Measurements from ENCODE around the gene MCC. TPM values are rescaled to one million over a fixed set of nuclear protein-coding genes. Genes with fewer than 3 reads are reported as not detected.

The MCC gene
- total RNA-seq, 3 donors from 2014 or later, result 24.3 to 46.5 (median 29.4) TPM

DNA sequence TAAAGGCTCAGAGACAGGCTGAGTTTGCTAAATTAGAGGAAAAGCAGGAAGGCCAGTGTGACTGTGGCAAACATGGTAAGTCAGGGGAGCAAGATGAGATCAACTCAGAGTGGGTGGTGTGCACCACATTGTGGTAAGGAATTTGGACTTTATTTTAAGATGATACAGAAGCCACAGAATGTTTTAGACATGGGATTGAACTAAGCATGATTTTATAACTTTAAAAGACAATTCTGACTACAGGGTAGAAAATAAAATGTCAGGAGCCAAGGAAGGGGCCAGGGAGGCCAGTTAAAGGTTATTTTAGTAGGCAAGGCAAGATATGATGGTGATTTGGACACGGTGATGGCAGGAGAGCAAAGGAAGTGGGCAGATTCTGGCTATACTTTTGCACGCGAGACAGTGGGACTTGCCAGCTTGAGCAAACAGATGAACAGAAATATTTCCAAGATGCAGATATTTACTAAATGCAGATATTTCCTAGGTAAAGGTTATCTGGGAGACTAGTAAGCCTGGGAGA, 107.4 kb downstream of the MCC start:
- H3K36me3 ChIP-seq, result no peaks in the 10 kb centered on the region
- no peak for DNase-seq (ENCODE audit: low spot score in 2 of 2)
- no peaks in the 10 kb centered on the region for H3K9me3 ChIP-seq
- no peak overlapping the region for H3K4me3 ChIP-seq
- TF ChIP-seq POLR2AphosphoS5 (IDR thresholded peaks at IDR 0.05) (no peak), POLR2A (IDR thresholded peaks at IDR 0.05) (no peak)
- TF ChIP-seq, protein P1, sequence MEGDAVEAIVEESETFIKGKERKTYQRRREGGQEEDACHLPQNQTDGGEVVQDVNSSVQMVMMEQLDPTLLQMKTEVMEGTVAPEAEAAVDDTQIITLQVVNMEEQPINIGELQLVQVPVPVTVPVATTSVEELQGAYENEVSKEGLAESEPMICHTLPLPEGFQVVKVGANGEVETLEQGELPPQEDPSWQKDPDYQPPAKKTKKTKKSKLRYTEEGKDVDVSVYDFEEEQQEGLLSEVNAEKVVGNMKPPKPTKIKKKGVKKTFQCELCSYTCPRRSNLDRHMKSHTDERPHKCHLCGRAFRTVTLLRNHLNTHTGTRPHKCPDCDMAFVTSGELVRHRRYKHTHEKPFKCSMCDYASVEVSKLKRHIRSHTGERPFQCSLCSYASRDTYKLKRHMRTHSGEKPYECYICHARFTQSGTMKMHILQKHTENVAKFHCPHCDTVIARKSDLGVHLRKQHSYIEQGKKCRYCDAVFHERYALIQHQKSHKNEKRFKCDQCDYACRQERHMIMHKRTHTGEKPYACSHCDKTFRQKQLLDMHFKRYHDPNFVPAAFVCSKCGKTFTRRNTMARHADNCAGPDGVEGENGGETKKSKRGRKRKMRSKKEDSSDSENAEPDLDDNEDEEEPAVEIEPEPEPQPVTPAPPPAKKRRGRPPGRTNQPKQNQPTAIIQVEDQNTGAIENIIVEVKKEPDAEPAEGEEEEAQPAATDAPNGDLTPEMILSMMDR (IDR thresholded peaks at IDR 0.05), result no peak
- intact Hi-C loops (cut with DNase I; ENCODE audit: low total_unique reads), result no loop called here
- H3K4me1 ChIP-seq, result no peaks in the 10 kb centered on the region
- no peak overlapping the region for H3K27ac ChIP-seq
- no peaks in the 10 kb centered on the region for H3K27me3 ChIP-seq

DNA sequence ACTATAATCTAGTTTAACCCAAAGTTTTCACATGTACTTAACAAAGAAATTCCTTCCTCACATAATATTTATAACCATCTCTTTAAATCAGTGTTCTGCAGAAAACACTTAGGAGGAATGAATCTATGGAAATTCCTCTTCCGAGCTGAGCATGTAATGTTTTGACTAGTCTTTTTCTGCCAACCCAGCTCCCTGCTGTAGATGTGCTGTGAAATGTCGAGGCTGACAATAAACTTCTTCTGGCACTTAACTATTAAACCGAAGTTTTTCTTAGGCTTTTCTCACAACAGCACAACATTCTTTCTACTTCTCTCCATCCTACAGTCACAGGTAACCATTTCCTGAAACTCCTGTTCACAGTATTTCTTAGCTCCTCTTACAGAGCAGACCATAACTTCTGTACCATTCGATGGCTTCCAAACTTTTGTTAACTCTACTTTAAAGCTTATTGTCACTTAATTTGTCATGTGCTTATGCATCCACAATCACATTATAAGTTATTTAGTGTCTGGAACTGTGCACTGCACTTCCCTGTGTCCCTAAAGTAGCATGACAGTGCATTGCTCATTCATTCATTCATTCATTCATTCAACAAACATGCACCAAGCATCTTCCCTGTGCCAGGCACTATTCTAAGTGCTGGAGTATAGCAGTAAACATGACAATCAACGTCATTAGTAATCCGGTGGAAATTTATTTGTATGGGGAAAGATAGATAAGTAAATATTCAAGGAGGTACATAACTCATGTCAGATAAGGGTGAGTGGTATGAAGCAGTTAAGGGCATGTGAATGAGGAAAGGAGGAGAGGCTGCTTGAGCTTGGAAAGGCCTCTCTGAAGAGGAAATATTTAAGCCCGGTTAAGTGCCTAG, 108.1 kb downstream of the MCC start:
- Histone ChIP-seq H3K36me3 (no peaks in the 10 kb centered on the region), H3K27me3 (no peaks in the 10 kb centered on the region), H3K4me3 (no peak overlapping the region), H3K27ac (no peak overlapping the region), H3K9me3 (no peaks in the 10 kb centered on the region), H3K4me1 (no peaks in the 10 kb centered on the region)
- no peak for TF ChIP-seq POLR2AphosphoS5 (IDR thresholded peaks at IDR 0.05)
- no peak for TF ChIP-seq POLR2A (IDR thresholded peaks at IDR 0.05)
- TF ChIP-seq, protein P1 (IDR thresholded peaks at IDR 0.05), result no peak
- intact Hi-C loops (cut with DNase I; ENCODE audit: low total_unique reads), result loop anchor here (10.0 kb wide), 1 partner anchor 125 kb away; no protein-coding TSS in a partner anchor
- DNase-seq (ENCODE audit: low spot score in 2 of 2), result no peak

DNA sequence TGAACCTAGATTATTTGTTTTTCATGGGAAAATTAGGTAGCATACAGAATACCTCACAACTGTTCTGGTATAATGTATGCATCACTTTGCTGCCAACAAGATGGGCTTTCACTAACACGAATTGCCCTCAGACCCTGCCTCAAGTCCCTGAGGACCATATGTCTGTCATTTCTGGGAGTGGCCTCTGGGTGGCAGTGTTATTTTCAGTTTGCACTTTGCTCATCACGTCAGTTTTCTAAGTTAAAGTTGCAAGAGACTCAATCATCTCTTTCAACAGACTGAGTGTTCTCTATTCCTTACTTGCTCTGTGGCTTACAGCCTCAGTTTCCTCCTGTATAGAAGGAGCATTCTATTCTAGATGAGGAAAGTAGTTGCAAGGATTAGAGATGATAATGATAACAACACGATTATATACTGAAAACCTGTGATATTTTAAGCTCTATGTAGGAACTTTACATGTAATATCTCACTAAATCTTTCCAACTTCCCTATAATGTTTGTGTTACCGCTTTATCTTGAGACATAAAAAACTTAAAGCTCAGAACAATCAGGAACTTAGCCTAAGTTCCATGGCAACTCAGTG, 109.2 kb downstream of the MCC start:
- Histone ChIP-seq H3K9me3 (no peaks in the 10 kb centered on the region), H3K36me3 (no peaks in the 10 kb centered on the region), H3K4me1 (no peaks in the 10 kb centered on the region), H3K27me3 (no peaks in the 10 kb centered on the region), H3K4me3 (no peak overlapping the region), H3K27ac (no peak overlapping the region)
- TF ChIP-seq POLR2A (IDR thresholded peaks at IDR 0.05), result no peak
- no peak for TF ChIP-seq POLR2AphosphoS5 (IDR thresholded peaks at IDR 0.05)
- TF ChIP-seq, protein P1 (IDR thresholded peaks at IDR 0.05), result peak; percentile 39 to 53 (median 53)
- intact Hi-C loops (cut with DNase I; ENCODE audit: low total_unique reads), result loop anchor here (10.0 kb wide), 1 partner anchor 126 kb away; no protein-coding TSS in a partner anchor
- DNase-seq (ENCODE audit: low spot score in 2 of 2), result peak in 1 of 2 donors; percentile 24

DNA sequence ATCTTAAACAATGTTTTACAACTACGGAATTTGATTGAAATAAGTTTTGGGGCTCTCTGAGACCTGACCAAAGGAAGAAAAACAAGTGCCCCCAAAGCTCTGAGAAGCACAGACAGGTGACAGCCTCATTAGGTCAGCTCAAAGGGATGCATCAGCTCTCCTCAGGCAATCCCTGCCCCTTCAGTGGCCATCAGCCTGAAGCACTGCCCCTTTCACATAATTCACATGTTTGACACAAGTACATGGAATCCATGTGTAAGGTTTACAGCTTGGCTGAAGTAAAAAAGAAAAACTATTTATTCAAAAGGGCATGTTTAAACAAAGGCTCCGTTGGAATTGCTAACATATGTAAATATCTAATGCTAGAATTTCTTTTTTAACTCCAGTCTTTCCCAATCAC, 109.7 kb downstream of the MCC start:
- H3K4me1 ChIP-seq, result no peaks in the 10 kb centered on the region
- intact Hi-C loops (cut with DNase I; ENCODE audit: low total_unique reads), result loop anchor here (10.0 kb wide), 1 partner anchor 126 kb away; no protein-coding TSS in a partner anchor
- H3K4me3 ChIP-seq, result no peak overlapping the region
- H3K9me3 ChIP-seq, result no peaks in the 10 kb centered on the region
- no peaks in the 10 kb centered on the region for H3K27me3 ChIP-seq
- DNase-seq (ENCODE audit: low spot score in 2 of 2), result no peak
- no peaks in the 10 kb centered on the region for H3K36me3 ChIP-seq
- H3K27ac ChIP-seq, result no peak overlapping the region
- TF ChIP-seq POLR2AphosphoS5 (IDR thresholded peaks at IDR 0.05) (no peak), POLR2A (IDR thresholded peaks at IDR 0.05) (no peak)
- TF ChIP-seq, protein P1 (IDR thresholded peaks at IDR 0.05), result no peak

DNA sequence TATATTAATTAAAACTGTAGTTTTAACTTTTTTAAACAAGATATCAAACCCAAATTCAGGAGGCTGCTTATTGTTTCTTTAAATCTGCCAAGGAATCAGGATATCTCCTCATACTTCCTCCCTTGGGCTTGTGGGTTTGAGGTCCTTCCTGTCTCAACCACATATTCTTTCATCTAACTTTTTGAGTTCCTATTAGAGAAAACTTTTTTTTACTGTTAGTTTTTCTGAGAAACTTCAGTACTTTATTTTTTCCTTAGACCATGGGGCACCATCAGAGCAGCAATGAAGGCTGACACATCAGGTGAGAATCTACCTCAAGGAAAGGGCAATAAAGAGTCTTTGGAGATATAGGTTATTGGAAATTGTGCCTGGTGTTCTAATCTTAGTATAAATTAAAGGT, 110.2 kb downstream of the MCC start:
- DNase-seq (ENCODE audit: low spot score in 2 of 2), result no peak
- TF ChIP-seq, protein P1 (IDR thresholded peaks at IDR 0.05), result no peak
- TF ChIP-seq POLR2AphosphoS5 (IDR thresholded peaks at IDR 0.05) (no peak), POLR2A (IDR thresholded peaks at IDR 0.05) (no peak)
- H3K9me3 ChIP-seq, result no peaks in the 10 kb centered on the region
- intact Hi-C loops (cut with DNase I; ENCODE audit: low total_unique reads), result loop anchor here (10.0 kb wide), 1 partner anchor 127 kb away; no protein-coding TSS in a partner anchor
- no peak overlapping the region for H3K4me3 ChIP-seq
- H3K27ac ChIP-seq, result no peak overlapping the region
- no peaks in the 10 kb centered on the region for H3K27me3 ChIP-seq
- no peaks in the 10 kb centered on the region for H3K36me3 ChIP-seq
- H3K4me1 ChIP-seq, result no peaks in the 10 kb centered on the region

Data from breast epithelium (tissue), 4 donors.